AG09309 (cell line): Measurements from ENCODE around the gene EME2.

ENCODE experiments used
- DNase-seq: peaks from one replicate; pipeline ENCODE4 v3.0.0-alpha.2; 2010; ENCODE audit warnings: low read depth
- H3K4me3 ChIP-seq: 2 replicates; pipeline ENCODE4 v1.5.1; 2011; ENCODE audit warnings: mild to moderate bottlenecking, low read depth, low read length, moderate library complexity; ENCODE audit not compliant: control insufficient read depth
- CTCF ChIP-seq: IDR thresholded peaks from 2 replicates; pipeline ENCODE4 v1.5.1; 2011; ENCODE audit warnings: mild to moderate bottlenecking, low read depth, low read length, inconsistent platforms; ENCODE audit not compliant: insufficient read depth, control insufficient read depth; ENCODE audit errors: missing control alignments

The EME2 gene

GRCh38 chr16:1778200-1779179 lies 5.9 kb downstream of the EME2 start:
- TF ChIP-seq CTCF, result no peak
- H3K4me3 ChIP-seq, result no peak overlapping the region
- no peak for DNase-seq

- TF ChIP-seq CTCF, result no peak
- H3K4me3 ChIP-seq, result no peak overlapping the region
- no peak for DNase-seq
These were observed 6.7 kb downstream of the EME2 start for GRCh38 chr16:1779234-1779701.

- no peak overlapping the region for H3K4me3 ChIP-seq
- no peak for DNase-seq
- no peak for TF ChIP-seq CTCF
These were observed 7.4 kb downstream of the EME2 start for GRCh38 chr16:1779741-1780676.

- no peak overlapping the region for H3K4me3 ChIP-seq
- no peak for DNase-seq
These were observed 8.1 kb downstream of the EME2 start for GRCh38 chr16:1780677-1781072.

GRCh38 chr16:1781254-1781653 lies 8.6 kb downstream of the EME2 start:
- no peak for DNase-seq
- H3K4me3 ChIP-seq, result peak overlapping the region; percentile 68
- no peak for TF ChIP-seq CTCF

More at GRCh38 chr16:1780677-1781072, 8.1 kb downstream of the EME2 start:
- TF ChIP-seq CTCF, result no peak

- peak overlapping the region; percentile 68 for H3K4me3 ChIP-seq
- TF ChIP-seq CTCF, result peak; percentile 20
- DNase-seq, result no peak
These were observed 9.3 kb downstream of the EME2 start for GRCh38 chr16:1781758-1782407.
